Measurements from ENCODE around the gene CSF3. TPM values are rescaled to one million over a fixed set of nuclear protein-coding genes. Genes with fewer than 3 reads are reported as not detected.

The CSF3 gene
- total RNA-seq, 1 donor from 2014 or later, result not detected

- H3K4me1 Mint-ChIP-seq (ENCODE audit: low read depth, unreplicated experiment), result peaks cover 2% of the 10 kb centered on the region
- no peak overlapping the region for H3K27ac Mint-ChIP-seq (ENCODE audit: unreplicated experiment)
- H3K4me3 Mint-ChIP-seq (ENCODE audit: unreplicated experiment), result no peak overlapping the region
- no peaks in the 10 kb centered on the region for H3K9me3 ChIP-seq (ENCODE audit: insufficient read depth, low read depth, low read length)
- FAIRE-seq (no peak), DNase-seq (ENCODE audit: low read depth) (no peak)
- no peaks in the 10 kb centered on the region for H3K9me3 Mint-ChIP-seq (ENCODE audit: unreplicated experiment)
- H3K27me3 ChIP-seq (ENCODE audit: insufficient read depth, low read length), result no peaks in the 10 kb centered on the region
- H3K4me3 ChIP-seq (ENCODE audit: insufficient read depth, low read depth, low read length), result no peak overlapping the region
- H4K20me1 ChIP-seq (ENCODE audit: insufficient read depth, low read length), result peaks cover 33% of the 10 kb centered on the region
- H3K4me1 ChIP-seq (ENCODE audit: insufficient read depth, low read length), result no peaks in the 10 kb centered on the region
- no peak overlapping the region for H3K4me2 ChIP-seq (ENCODE audit: low read length)
- no peak overlapping the region for H3K27ac ChIP-seq (ENCODE audit: low read depth, low read length)
- no peaks in the 10 kb centered on the region for H3K79me2 ChIP-seq (ENCODE audit: insufficient read depth, low read length)
- H3K36me3 ChIP-seq (ENCODE audit: insufficient read depth, low read length), result peaks cover 42% of the 10 kb centered on the region
- H3K27me3 Mint-ChIP-seq (ENCODE audit: low read depth, unreplicated experiment), result no peaks in the 10 kb centered on the region
- H3K36me3 Mint-ChIP-seq (ENCODE audit: low read depth, unreplicated experiment), result peaks cover 33% of the 10 kb centered on the region
- no peak for TF ChIP-seq CTCF (IDR thresholded peaks at IDR 0.05; ENCODE audit: insufficient read depth, low read depth, low read length)
- TF ChIP-seq EZH2 (IDR thresholded peaks at IDR 0.05; ENCODE audit: insufficient read depth, low read length), result no peak
- no peak overlapping the region for H2AFZ ChIP-seq (ENCODE audit: low read depth, low read length)
- no peak overlapping the region for H3K9ac ChIP-seq (ENCODE audit: low read length)
Measured at GRCh38 chr17:39996800-39997199, 18.4 kb upstream of the CSF3 start.

GRCh38 chr17:39997543-39997942 is 17.7 kb upstream of the CSF3 start:
- Mint-ChIP-seq H3K27me3 (ENCODE audit: low read depth, unreplicated experiment) (no peaks in the 10 kb centered on the region), H3K27ac (ENCODE audit: unreplicated experiment) (no peak overlapping the region), H3K4me3 (ENCODE audit: unreplicated experiment) (no peak overlapping the region), H3K9me3 (ENCODE audit: unreplicated experiment) (no peaks in the 10 kb centered on the region), H3K4me1 (ENCODE audit: low read depth, unreplicated experiment) (peaks cover 2% of the 10 kb centered on the region), H3K36me3 (ENCODE audit: low read depth, unreplicated experiment) (peaks cover 31% of the 10 kb centered on the region)
- no peak for FAIRE-seq
- Histone ChIP-seq H3K9me3 (ENCODE audit: insufficient read depth, low read depth, low read length) (no peaks in the 10 kb centered on the region), H2AFZ (ENCODE audit: low read depth, low read length) (no peak overlapping the region), H3K27me3 (ENCODE audit: insufficient read depth, low read length) (no peaks in the 10 kb centered on the region), H3K4me1 (ENCODE audit: insufficient read depth, low read length) (no peaks in the 10 kb centered on the region), H3K27ac (ENCODE audit: low read depth, low read length) (no peak overlapping the region), H3K4me3 (ENCODE audit: insufficient read depth, low read depth, low read length) (no peak overlapping the region), H3K36me3 (ENCODE audit: insufficient read depth, low read length) (peaks cover 36% of the 10 kb centered on the region), H3K9ac (ENCODE audit: low read length) (no peak overlapping the region), H4K20me1 (ENCODE audit: insufficient read depth, low read length) (peaks cover 28% of the 10 kb centered on the region), H3K4me2 (ENCODE audit: low read length) (no peak overlapping the region), H3K79me2 (ENCODE audit: insufficient read depth, low read length) (no peaks in the 10 kb centered on the region)
- TF ChIP-seq CTCF (IDR thresholded peaks at IDR 0.05; ENCODE audit: insufficient read depth, low read depth, low read length) (no peak), EZH2 (IDR thresholded peaks at IDR 0.05; ENCODE audit: insufficient read depth, low read length) (no peak)
- no peak for DNase-seq (ENCODE audit: low read depth)

GRCh38 chr17:39999067-39999466 is 16.2 kb upstream of the CSF3 start:
- Histone ChIP-seq H3K27me3 (ENCODE audit: insufficient read depth, low read length) (no peaks in the 10 kb centered on the region), H3K4me2 (ENCODE audit: low read length) (no peak overlapping the region), H3K36me3 (ENCODE audit: insufficient read depth, low read length) (peaks cover 21% of the 10 kb centered on the region), H4K20me1 (ENCODE audit: insufficient read depth, low read length) (peaks cover 13% of the 10 kb centered on the region), H3K4me1 (ENCODE audit: insufficient read depth, low read length) (no peaks in the 10 kb centered on the region), H3K9me3 (ENCODE audit: insufficient read depth, low read depth, low read length) (no peaks in the 10 kb centered on the region), H3K4me3 (ENCODE audit: insufficient read depth, low read depth, low read length) (no peak overlapping the region), H3K9ac (ENCODE audit: low read length) (no peak overlapping the region), H3K79me2 (ENCODE audit: insufficient read depth, low read length) (no peaks in the 10 kb centered on the region), H2AFZ (ENCODE audit: low read depth, low read length) (no peak overlapping the region), H3K27ac (ENCODE audit: low read depth, low read length) (no peak overlapping the region)
- H3K36me3 Mint-ChIP-seq (ENCODE audit: low read depth, unreplicated experiment), result peaks cover 22% of the 10 kb centered on the region
- no peak for FAIRE-seq
- no peaks in the 10 kb centered on the region for H3K27me3 Mint-ChIP-seq (ENCODE audit: low read depth, unreplicated experiment)
- no peaks in the 10 kb centered on the region for H3K9me3 Mint-ChIP-seq (ENCODE audit: unreplicated experiment)
- H3K27ac Mint-ChIP-seq (ENCODE audit: unreplicated experiment), result no peak overlapping the region
- DNase-seq (ENCODE audit: low read depth), result no peak
- peak overlapping the region; percentile 8 for H3K4me3 Mint-ChIP-seq (ENCODE audit: unreplicated experiment)
- TF ChIP-seq CTCF (IDR thresholded peaks at IDR 0.05; ENCODE audit: insufficient read depth, low read depth, low read length) (no peak), EZH2 (IDR thresholded peaks at IDR 0.05; ENCODE audit: insufficient read depth, low read length) (no peak)
- peaks cover 2% of the 10 kb centered on the region for H3K4me1 Mint-ChIP-seq (ENCODE audit: low read depth, unreplicated experiment)

Data from astrocyte (in vitro differentiated cells and primary cell).